SU-DHL-6 (cell line): ENCODE data around the gene CTBP1.

Experiments
- H2AFZ ChIP-seq: fragments of 200-600 bp; sonication (generic); 2 replicates; pipeline ENCODE4 v1.6.1; 2014; ENCODE audit warnings: low read depth, mild to moderate bottlenecking, moderate library complexity, mixed read lengths, antibody characterized with exemption, low read length; ENCODE audit not compliant: severe bottlenecking
- H3F3A ChIP-seq: fragments of 200-600 bp; shearing (Covaris generic); 2 replicates; pipeline ENCODE4 v1.6.0; 2016; ENCODE audit warnings: antibody characterized with exemption, mild to moderate bottlenecking; ENCODE audit not compliant: insufficient read depth
- H3K27ac ChIP-seq: fragments of 200-600 bp; sonication (generic); 2 replicates; pipeline ENCODE4 v1.5.1; 2016; ENCODE audit warnings: low read depth, mild to moderate bottlenecking, low read length, moderate library complexity, mixed read lengths
- H3K27me3 ChIP-seq: fragments of 200-600 bp; sonication (generic), shearing (Covaris generic); 2 replicates; pipeline ENCODE4 v1.6.0; 2014; ENCODE audit warnings: mild to moderate bottlenecking, low read length
- H3K36me3 ChIP-seq: fragments of 200-600 bp; sonication (generic); 2 replicates; pipeline ENCODE4 v1.6.1; 2014; ENCODE audit warnings: mild to moderate bottlenecking, low read length, mixed read lengths
- H3K4me2 ChIP-seq: fragments of 300-600, 200-600 bp; shearing (Covaris generic), sonication (generic); 2 replicates; pipeline ENCODE4 v1.6.0; 2014; ENCODE audit warnings: low read length, low read depth, mild to moderate bottlenecking; ENCODE audit not compliant: poor library complexity, severe bottlenecking
- H3K4me3 ChIP-seq: fragments of 200-600 bp; sonication (generic); 2 replicates; pipeline ENCODE4 v1.5.1; 2014; ENCODE audit warnings: antibody characterized with exemption, low read length, mild to moderate bottlenecking, mixed read lengths; ENCODE audit not compliant: insufficient read depth, poor library complexity, severe bottlenecking
- H3K79me2 ChIP-seq: fragments of 200-600 bp; sonication (generic); 2 replicates; pipeline ENCODE4 v1.6.1; 2014; ENCODE audit warnings: mild to moderate bottlenecking, low read length, moderate library complexity; ENCODE audit not compliant: insufficient read depth
- H3K9ac ChIP-seq: fragments of 200-600 bp; sonication (generic); 2 replicates; pipeline ENCODE4 v1.7.0; 2014; ENCODE audit warnings: mild to moderate bottlenecking, low read length
- H3K9me2 ChIP-seq: fragments of 200-600 bp; sonication (generic); replicated peaks from 2 replicates; pipeline ENCODE4 v1.6.1; 2014; ENCODE audit warnings: low read length; ENCODE audit not compliant: insufficient read depth
- H3K9me3 ChIP-seq: fragments of 200-600 bp; sonication (generic); 2 replicates; pipeline ENCODE4 v1.6.1; 2014; ENCODE audit warnings: low read length, mixed read lengths; ENCODE audit not compliant: insufficient read depth
- H4K20me1 ChIP-seq: fragments of 200-600 bp; sonication (generic); 2 replicates; pipeline ENCODE4 v1.6.1; 2014; ENCODE audit warnings: low read depth, mild to moderate bottlenecking, antibody characterized with exemption, low read length, moderate library complexity, mixed read lengths
- EZH2phosphoT487 ChIP-seq: fragments of 200-600 bp; sonication (generic), shearing (Covaris generic); conservative IDR thresholded peaks from 2 replicates; pipeline ENCODE4 v1.6.1; 2018; ENCODE audit warnings: mild to moderate bottlenecking, antibody characterized with exemption, low read length, moderate library complexity, mixed read lengths
- TF ChIP-seq, protein P1 (sequence below): fragments of 200-600 bp; sonication (generic); IDR thresholded peaks from one replicate; pipeline ENCODE4 v1.5.1; 2017; ENCODE audit warnings: antibody characterized with exemption, mild to moderate bottlenecking, low read length, moderate library complexity; ENCODE audit not compliant: insufficient read depth, poor library complexity, severe bottlenecking

CTBP1 gene

DNA sequence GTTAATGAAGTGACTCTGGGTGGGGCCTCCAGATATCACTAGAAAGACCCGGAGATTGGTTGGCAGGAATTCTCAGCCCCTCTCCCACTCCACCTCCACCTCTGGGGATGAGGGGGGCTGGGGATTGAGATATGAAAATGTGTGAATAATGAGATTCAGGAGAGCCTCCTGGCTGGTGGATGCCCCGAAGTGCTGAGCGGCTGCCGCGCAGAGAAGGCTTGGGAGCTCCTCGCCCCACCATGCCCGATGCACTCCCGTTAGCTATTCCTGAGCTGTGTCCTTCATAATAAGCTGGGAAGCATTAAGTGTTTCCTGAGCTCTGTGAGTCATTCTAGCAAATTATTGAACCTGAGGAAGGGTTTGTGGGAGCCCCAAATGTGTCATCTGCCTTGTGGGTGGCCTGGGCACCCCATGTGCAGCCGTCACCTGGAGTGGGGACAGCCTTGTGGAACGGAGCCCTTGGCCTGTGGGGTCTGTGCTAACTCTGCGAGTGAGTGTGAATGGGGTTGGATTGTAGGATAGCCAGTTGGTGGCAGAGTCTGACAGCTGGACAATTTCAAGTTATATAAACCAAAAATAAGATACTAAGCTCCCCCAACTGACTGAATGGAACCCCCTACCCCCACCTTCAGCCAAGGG, 36.3 kb upstream of the CTBP1 start:
- no peaks in the 10 kb centered on the region for H3K27me3 ChIP-seq
- no peak overlapping the region for H3K4me2 ChIP-seq
- no peaks in the 10 kb centered on the region for H3F3A ChIP-seq
- H3K4me3 ChIP-seq: no peak overlapping the region
- peaks cover 15% of the 10 kb centered on the region; the same call in 1 of the 2 replicates for H3K9me3 ChIP-seq
- no peaks in the 10 kb centered on the region for H3K36me3 ChIP-seq
- no peak overlapping the region for H3K27ac ChIP-seq
- no peak overlapping the region for H2AFZ ChIP-seq
- H4K20me1 ChIP-seq: no peaks in the 10 kb centered on the region
- peaks cover 4% of the 10 kb centered on the region for H3K79me2 ChIP-seq
- H3K9me2 ChIP-seq: no peaks in the 10 kb centered on the region
- TF ChIP-seq, protein P1, sequence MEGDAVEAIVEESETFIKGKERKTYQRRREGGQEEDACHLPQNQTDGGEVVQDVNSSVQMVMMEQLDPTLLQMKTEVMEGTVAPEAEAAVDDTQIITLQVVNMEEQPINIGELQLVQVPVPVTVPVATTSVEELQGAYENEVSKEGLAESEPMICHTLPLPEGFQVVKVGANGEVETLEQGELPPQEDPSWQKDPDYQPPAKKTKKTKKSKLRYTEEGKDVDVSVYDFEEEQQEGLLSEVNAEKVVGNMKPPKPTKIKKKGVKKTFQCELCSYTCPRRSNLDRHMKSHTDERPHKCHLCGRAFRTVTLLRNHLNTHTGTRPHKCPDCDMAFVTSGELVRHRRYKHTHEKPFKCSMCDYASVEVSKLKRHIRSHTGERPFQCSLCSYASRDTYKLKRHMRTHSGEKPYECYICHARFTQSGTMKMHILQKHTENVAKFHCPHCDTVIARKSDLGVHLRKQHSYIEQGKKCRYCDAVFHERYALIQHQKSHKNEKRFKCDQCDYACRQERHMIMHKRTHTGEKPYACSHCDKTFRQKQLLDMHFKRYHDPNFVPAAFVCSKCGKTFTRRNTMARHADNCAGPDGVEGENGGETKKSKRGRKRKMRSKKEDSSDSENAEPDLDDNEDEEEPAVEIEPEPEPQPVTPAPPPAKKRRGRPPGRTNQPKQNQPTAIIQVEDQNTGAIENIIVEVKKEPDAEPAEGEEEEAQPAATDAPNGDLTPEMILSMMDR: no peak
- no peak for TF ChIP-seq EZH2phosphoT487
- no peak overlapping the region for H3K9ac ChIP-seq

DNA sequence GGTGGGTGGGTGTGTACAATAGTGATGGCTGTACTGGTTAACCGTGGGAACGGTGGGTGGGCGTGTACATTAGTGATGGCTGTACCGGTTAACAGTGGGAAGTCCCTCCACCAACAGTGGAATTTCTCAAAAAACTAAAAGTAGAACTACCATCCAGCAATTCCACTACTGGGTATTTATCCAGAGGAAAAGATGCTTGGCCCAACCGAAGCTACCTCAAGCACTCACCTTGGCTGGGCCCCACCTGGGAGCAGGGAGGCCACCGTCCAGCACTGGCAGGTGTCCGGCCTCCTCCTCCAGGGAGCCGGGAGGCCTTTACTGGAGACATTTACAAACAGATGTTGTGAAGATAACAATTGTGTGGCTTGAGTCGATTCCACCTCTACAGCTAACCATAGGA, 34.8 kb upstream of the CTBP1 start:
- no peak for TF ChIP-seq EZH2phosphoT487
- TF ChIP-seq, protein P1: no peak
- H3K4me3 ChIP-seq: no peak overlapping the region

DNA sequence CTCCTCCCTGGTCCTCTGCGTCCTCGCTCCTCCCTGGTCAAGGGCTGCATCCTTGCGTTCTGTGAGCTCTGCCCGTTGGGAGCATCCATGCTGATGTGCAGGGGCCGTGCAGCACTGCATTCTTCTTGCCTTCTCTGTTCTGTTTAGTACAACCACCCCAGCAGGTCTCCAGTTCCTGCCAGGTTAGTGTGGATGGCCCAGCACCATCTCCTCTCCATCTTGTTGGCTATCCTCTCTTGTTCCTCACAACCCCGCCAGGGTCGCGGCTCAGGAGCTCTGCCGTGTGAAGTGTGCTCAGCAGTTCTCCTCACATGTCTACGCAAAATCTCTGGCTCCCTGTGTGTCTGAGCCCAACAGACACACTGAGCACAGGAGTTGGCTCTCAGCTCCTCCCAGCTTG, 30.3 kb upstream of the CTBP1 start:
- H3K9me2 ChIP-seq: no peaks in the 10 kb centered on the region
- H3K9me3 ChIP-seq: no peaks in the 10 kb centered on the region
- H3K4me3 ChIP-seq: no peak overlapping the region
- no peak for TF ChIP-seq EZH2phosphoT487
- TF ChIP-seq, protein P1: no peak
- no peaks in the 10 kb centered on the region for H4K20me1 ChIP-seq
- H3K79me2 ChIP-seq: no peaks in the 10 kb centered on the region
- no peak overlapping the region for H3K9ac ChIP-seq
- no peaks in the 10 kb centered on the region for H3K36me3 ChIP-seq
- H3K27me3 ChIP-seq: no peaks in the 10 kb centered on the region
- H2AFZ ChIP-seq: no peak overlapping the region
- H3K27ac ChIP-seq: no peak overlapping the region
- H3K4me2 ChIP-seq: no peak overlapping the region
- no peaks in the 10 kb centered on the region for H3F3A ChIP-seq

More for the DNA sequence above, 34.8 kb upstream of the CTBP1 start:
- Histone ChIP-seq H3K9me2 (no peaks in the 10 kb centered on the region), H3K9ac (no peak overlapping the region), H3K27ac (no peak overlapping the region), H4K20me1 (no peaks in the 10 kb centered on the region), H3K27me3 (no peaks in the 10 kb centered on the region), H3F3A (no peaks in the 10 kb centered on the region), H3K79me2 (no peaks in the 10 kb centered on the region), H3K9me3 (peaks cover 15% of the 10 kb centered on the region; the same call in 1 of the 2 replicates), H2AFZ (no peak overlapping the region), H3K4me2 (no peak overlapping the region), H3K36me3 (no peaks in the 10 kb centered on the region)
